GM21825 (cell line): ENCODE data around the gene FAM124A.

Source experiments
- ATAC-seq: cut with Tn5 transposase; IDR thresholded peaks from one replicate; pipeline ENCODE4 v1.9.1; 2021; ENCODE audit warnings: mild to moderate bottlenecking, moderate library complexity; ENCODE audit not compliant: unreplicated experiment

The FAM124A gene

GRCh38 chr13:51218626-51219025 is 3.6 kb upstream of the FAM124A start:
- ATAC-seq: no peak

GRCh38 chr13:51220706-51221105 is 1.5 kb upstream of the FAM124A start:
- no peak for ATAC-seq

DNA sequence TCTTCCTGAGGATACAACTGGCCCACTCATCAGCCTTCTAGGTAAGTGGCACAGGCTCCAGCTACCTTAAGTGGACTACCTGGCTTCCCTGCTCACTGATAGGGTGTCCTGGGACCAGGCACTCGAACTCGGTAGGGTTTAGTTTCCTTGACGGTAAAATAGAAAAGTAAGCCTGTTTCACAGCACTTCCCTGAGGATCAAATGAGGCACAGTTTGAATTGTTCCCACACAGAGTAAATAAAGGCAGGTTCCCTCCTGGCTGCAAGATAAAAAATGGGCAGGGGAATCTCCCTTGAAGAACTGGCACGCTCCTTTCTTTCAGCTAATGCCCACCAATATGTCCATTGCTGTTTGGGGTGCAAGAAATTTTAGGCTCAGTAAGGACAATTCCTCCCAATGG is 1.1 kb upstream of the FAM124A start:
- ATAC-seq: no peak

DNA sequence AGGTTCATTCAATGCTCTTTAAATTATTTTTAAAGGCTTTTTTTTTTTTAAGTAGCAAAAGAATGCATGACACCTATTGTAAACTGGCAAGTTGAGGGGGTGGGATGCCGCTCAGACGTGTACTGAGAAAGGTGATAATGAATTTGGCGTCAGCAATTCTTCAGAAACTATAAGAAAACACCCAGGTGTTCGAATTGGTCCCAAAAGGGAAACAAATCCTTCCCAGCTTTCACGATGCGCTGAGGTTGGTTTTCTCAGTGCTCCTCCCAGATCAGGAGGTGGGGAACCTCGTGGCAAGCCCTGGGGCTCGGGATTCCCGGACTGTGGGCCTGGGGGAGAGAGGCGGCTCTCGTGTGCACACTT is 543 bp upstream of the FAM124A start:
- ATAC-seq: no peak

- ATAC-seq: no peak
Observed at GRCh38 chr13:51222686-51223559, 725 bp downstream of the FAM124A start.

- no peak for ATAC-seq
Observed at GRCh38 chr13:51223560-51224270, 1.5 kb downstream of the FAM124A start.

- ATAC-seq: no peak
Observed at GRCh38 chr13:51225029-51225428, 2.8 kb downstream of the FAM124A start.

- ATAC-seq: no peak
Observed at GRCh38 chr13:51227404-51227803, 5.2 kb downstream of the FAM124A start.

GRCh38 chr13:51229101-51229719 is 7.0 kb downstream of the FAM124A start:
- no peak for ATAC-seq

GRCh38 chr13:51229731-51230130 is 7.5 kb downstream of the FAM124A start:
- ATAC-seq: no peak

GRCh38 chr13:51230477-51231105 is 8.4 kb downstream of the FAM124A start:
- no peak for ATAC-seq

GRCh38 chr13:51231456-51231855 is 9.3 kb downstream of the FAM124A start:
- no peak for ATAC-seq

GRCh38 chr13:51232328-51232727 is 10.1 kb downstream of the FAM124A start:
- no peak for ATAC-seq

DNA sequence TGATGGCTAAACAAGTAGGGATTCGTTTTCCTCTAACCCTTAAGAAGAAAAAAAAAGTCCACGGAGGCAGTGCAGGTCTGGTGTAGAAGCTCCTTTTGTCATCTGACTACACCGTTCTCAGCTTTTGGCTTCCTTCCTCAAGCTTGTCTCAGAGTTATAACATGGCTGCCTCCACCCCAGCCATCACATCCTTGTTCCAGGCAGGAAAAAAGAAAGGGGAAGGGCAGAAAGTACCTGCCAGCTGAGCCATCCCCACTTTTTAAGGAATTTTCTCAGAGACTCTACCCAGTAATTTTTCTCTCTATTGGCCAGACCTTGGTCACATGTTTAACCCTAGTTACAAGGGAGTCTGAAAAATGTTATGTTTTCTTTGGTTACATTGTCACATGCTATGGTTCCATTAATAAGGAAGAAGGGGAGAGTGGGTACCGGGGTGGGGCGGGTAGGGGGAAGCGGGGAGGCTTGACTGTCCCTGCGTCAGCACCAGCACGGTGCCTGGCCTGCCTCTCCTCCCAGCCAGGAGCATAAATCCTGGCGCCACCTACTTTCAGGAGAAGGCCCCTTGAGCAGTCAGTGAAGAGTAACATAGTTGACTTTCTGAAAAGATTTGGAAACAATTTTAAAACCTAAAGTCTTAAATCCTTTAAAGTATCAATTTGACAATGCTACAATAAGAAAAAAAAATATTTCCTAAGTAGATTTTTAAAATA is 11.1 kb downstream of the FAM124A start:
- no peak for ATAC-seq

GRCh38 chr13:51234676-51235075 is 12.5 kb downstream of the FAM124A start:
- ATAC-seq: no peak

DNA sequence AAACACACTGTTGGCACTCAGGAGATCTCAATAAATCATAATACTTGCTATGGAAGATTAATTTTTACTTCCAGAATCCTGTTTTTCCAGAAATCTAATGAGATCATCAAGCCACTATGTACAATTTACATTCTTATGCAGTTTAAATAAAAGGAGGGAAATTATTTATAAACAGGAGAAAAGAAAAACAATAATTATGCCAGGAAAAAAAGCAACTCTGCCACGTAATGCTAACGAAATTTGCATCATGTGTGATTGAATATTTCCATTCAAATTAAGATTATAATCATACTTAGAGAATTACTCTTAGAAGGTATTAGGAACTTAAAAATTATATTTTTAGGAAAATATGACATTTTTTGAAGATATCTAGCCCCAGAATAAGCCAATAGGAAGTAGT is 13.0 kb downstream of the FAM124A start:
- ATAC-seq: no peak

GRCh38 chr13:51235756-51236490 is 13.7 kb downstream of the FAM124A start:
- no peak for ATAC-seq

GRCh38 chr13:51236491-51236792 is 14.2 kb downstream of the FAM124A start:
- no peak for ATAC-seq

- no peak for ATAC-seq
Observed at GRCh38 chr13:51237386-51237785, 15.2 kb downstream of the FAM124A start.

GRCh38 chr13:51237887-51238286 is 15.7 kb downstream of the FAM124A start:
- no peak for ATAC-seq
